HepG2 (cell line): Measurements from ENCODE around the gene PIEZO1. TPM values are rescaled to one million over a fixed set of nuclear protein-coding genes. Genes with fewer than 3 reads are reported as not detected.
A peak's percentile ranks its signal among the peaks of the same experiment; 100 is the strongest.

ENCODE experiments used
- CBX5 ChIP-seq: sonication (generic); formaldehyde crosslinking; IDR thresholded peaks from 2 replicates; pipeline ENCODE4 v1.4.0; 2020; ENCODE audit warnings: missing genetic modification reagents, borderline replicate concordance
- CCAR2 ChIP-seq: fragments of 200-400 bp; formaldehyde crosslinking; optimal IDR thresholded peaks from 2 replicates; pipeline ENCODE3; 2018; ENCODE audit warnings: low read depth, mild to moderate bottlenecking, low read length, moderate library complexity
- CHD2 ChIP-seq: IDR thresholded peaks from 2 replicates; pipeline ENCODE4 v1.6.1; 2011; ENCODE audit warnings: low read depth, low read length, improper control_type of control experiment
- DBP ChIP-seq: sonication (generic); formaldehyde crosslinking; IDR thresholded peaks from 2 replicates; pipeline ENCODE4 v1.4.0; 2020; ENCODE audit warnings: missing genetic modification reagents; ENCODE audit errors: not compliant biosample characterization
- FOXP4 ChIP-seq: sonication (generic); formaldehyde crosslinking; IDR thresholded peaks from 2 replicates; pipeline ENCODE4 v1.4.0; 2020; ENCODE audit warnings: missing genetic modification reagents
- GPBP1L1 ChIP-seq: sonication (generic); formaldehyde crosslinking; IDR thresholded peaks from 2 replicates; pipeline ENCODE4 v1.5.0; 2020; ENCODE audit warnings: mild to moderate bottlenecking, missing genetic modification reagents
- GTF3A ChIP-seq: sonication (generic); formaldehyde crosslinking; conservative IDR thresholded peaks from 2 replicates; pipeline ENCODE4 v1.4.0; 2020; ENCODE audit warnings: mild to moderate bottlenecking, missing genetic modification reagents
- NR3C1 ChIP-seq: sonication (generic); formaldehyde crosslinking; IDR thresholded peaks from 2 replicates; pipeline ENCODE4 v1.4.0; 2020; ENCODE audit warnings: missing genetic modification reagents
- ZFP91 ChIP-seq: sonication (generic); formaldehyde crosslinking; IDR thresholded peaks from 2 replicates; pipeline ENCODE4 v1.9.0; 2022; ENCODE audit warnings: missing genetic modification reagents, mild to moderate bottlenecking, borderline replicate concordance
- ZNF281 ChIP-seq: sonication (generic); formaldehyde crosslinking; IDR thresholded peaks from 2 replicates; pipeline ENCODE4 v1.4.0; 2020; ENCODE audit warnings: missing genetic modification reagents, borderline replicate concordance
- ZNF503 ChIP-seq: sonication (generic); formaldehyde crosslinking; IDR thresholded peaks from 2 replicates; pipeline ENCODE4 v1.4.0; 2020; ENCODE audit warnings: missing genetic modification reagents
- polyA plus RNA-seq, 8 experiments: library from polyadenylated mRNA; depleted of rRNA in 3 of 8; stranded (reverse) in 7 of 8; unstranded in 1 of 8; fragments of >200 nt; fragmentation: Illumina TruSeq in 4 of 8; extraction: Trizol in 4 of 8; gene quantifications; 2 replicates each; pipeline versions ENCODE4 v1.2.1 to v1.2.3, GENCODE V29; 2011 to 2016; ENCODE audit warnings: low read depth in 4 of 8, missing spikeins in 1 of 8, mixed read lengths in 1 of 8; ENCODE audit not compliant: insufficient read depth in 1 of 8
- total RNA-seq, 5 experiments: library from RNA; depleted of rRNA; stranded (reverse); fragments of >200 nt; fragmentation: Illumina TruSeq; extraction: Trizol; gene quantifications; 2 replicates each; pipeline ENCODE4 v1.2.3, GENCODE V29; 2016; ENCODE audit warnings: low read depth in 1 of 5

Gene PIEZO1
- total and polyA plus RNA-seq, 2 of the 13 experiments (the other 11 are each of a cell fraction or from before 2014, with no cell fraction given) = 67.9 to 85.0 TPM

GRCh38 chr16:88686439-88687253, 98.4 kb downstream of the PIEZO1 start, which contains the start of gene SNAI3 (continued):
- peak; percentile 37; the same call in 1 of the 2 replicates for TF ChIP-seq ZNF503
- TF ChIP-seq ZFP91 (CRISPR knock-in tag) = peak; percentile 61; the same call in 1 of the 2 replicates
- TF ChIP-seq NR3C1 (CRISPR knock-in tag) = no peak
- no peak for TF ChIP-seq CCAR2
- no peak; the same call in 1 of the 2 replicates for TF ChIP-seq CBX5 (CRISPR knock-in tag)
- TF ChIP-seq CHD2 = no peak
- no peak for TF ChIP-seq GPBP1L1 (CRISPR knock-in tag)
- TF ChIP-seq DBP = no peak
- TF ChIP-seq ZNF281 (CRISPR knock-in tag) = no peak
- 0 out of 2 replicates have a peak, but pooled peaks have one; percentile 58 for TF ChIP-seq GTF3A
- TF ChIP-seq FOXP4 (CRISPR knock-in tag) = 0 out of 2 replicates have a peak, but pooled peaks have one; percentile 38
